ENCODE measurements around the gene IMMP2L. TPM values are rescaled to one million over a fixed set of nuclear protein-coding genes. Genes with fewer than 3 reads are reported as not detected.

Gene IMMP2L
- total RNA-seq, 4 donors from 2014 or later: 13.5 to 23.7 (median 18.3) TPM

- Histone ChIP-seq H3K9me3 (no peaks in the 10 kb centered on the region), H3K27me3 (no peaks in the 10 kb centered on the region), H3K4me1 (peaks cover 0 to 56% (median 2%) of the 10 kb centered on the region in 4 donors), H3K4me3 (no peak overlapping the region), H3K36me3 (no peaks in the 10 kb centered on the region), H3K27ac (peak overlapping the region in 2 of 4 donors; percentile 39 to 74)
- TF ChIP-seq EP300 (IDR thresholded peaks at IDR 0.05) (no peak), POLR2A (IDR thresholded peaks at IDR 0.05) (no peak), CTCF (IDR thresholded peaks at IDR 0.05) (no peak)
- DNase-seq (ENCODE audit: low spot score in 2 of 2): no peak
- 75 to 77% methylated on average over 3 of the region's 3 CpGs for WGBS, 2 donors
Observed at GRCh38 chr7:111384065-111384891, 178.0 kb downstream of the IMMP2L start.

GRCh38 chr7:111383133-111383532 lies 179.2 kb downstream of the IMMP2L start:
- H3K4me3 ChIP-seq: no peak overlapping the region
- peaks cover 0 to 51% (median 2%) of the 10 kb centered on the region in 4 donors for H3K4me1 ChIP-seq
- DNase-seq (ENCODE audit: low spot score in 2 of 2): no peak
- 93 to 98% methylated on average over 3 of the region's 3 CpGs for WGBS, 2 donors
- TF ChIP-seq CTCF (IDR thresholded peaks at IDR 0.05): no peak
- TF ChIP-seq POLR2A (IDR thresholded peaks at IDR 0.05): no peak
- no peak for TF ChIP-seq EP300 (IDR thresholded peaks at IDR 0.05)
- no peaks in the 10 kb centered on the region for H3K27me3 ChIP-seq
- peak overlapping the region in 1 of 4 donors; percentile 4 for H3K27ac ChIP-seq
- H3K36me3 ChIP-seq: no peaks in the 10 kb centered on the region
- no peaks in the 10 kb centered on the region for H3K9me3 ChIP-seq

- no peak for DNase-seq (ENCODE audit: low spot score in 2 of 2)
- no peaks in the 10 kb centered on the region for H3K27me3 ChIP-seq
- H3K4me3 ChIP-seq: no peak overlapping the region
- H3K36me3 ChIP-seq: no peaks in the 10 kb centered on the region
- 96 to 98% methylated on average over 2 of the region's 2 CpGs for WGBS, 2 donors
- TF ChIP-seq EP300 (IDR thresholded peaks at IDR 0.05) (no peak), CTCF (IDR thresholded peaks at IDR 0.05) (no peak), POLR2A (IDR thresholded peaks at IDR 0.05) (no peak)
- peak overlapping the region in 1 of 4 donors; percentile 4 for H3K27ac ChIP-seq
- peaks cover 0 to 39% (median 2%) of the 10 kb centered on the region in 4 donors for H3K4me1 ChIP-seq
- no peaks in the 10 kb centered on the region for H3K9me3 ChIP-seq
Observed at GRCh38 chr7:111381590-111381989, 180.7 kb downstream of the IMMP2L start.

- TF ChIP-seq EP300 (IDR thresholded peaks at IDR 0.05) (no peak), CTCF (IDR thresholded peaks at IDR 0.05) (no peak), POLR2A (IDR thresholded peaks at IDR 0.05) (no peak)
- H3K36me3 ChIP-seq: no peaks in the 10 kb centered on the region
- peaks cover 0 to 39% (median 2%) of the 10 kb centered on the region in 4 donors for H3K4me1 ChIP-seq
- no peak overlapping the region for H3K27ac ChIP-seq
- H3K9me3 ChIP-seq: no peaks in the 10 kb centered on the region
- 76 to 78% methylated on average over 4 of the region's 4 CpGs for WGBS, 2 donors
- DNase-seq (ENCODE audit: low spot score in 2 of 2): no peak
- no peak overlapping the region for H3K4me3 ChIP-seq
- no peaks in the 10 kb centered on the region for H3K27me3 ChIP-seq
Observed at GRCh38 chr7:111380945-111381344, 181.3 kb downstream of the IMMP2L start.

GRCh38 chr7:111374027-111374426 lies 188.3 kb downstream of the IMMP2L start:
- Histone ChIP-seq H3K4me3 (no peak overlapping the region), H3K9me3 (no peaks in the 10 kb centered on the region), H3K27me3 (no peaks in the 10 kb centered on the region), H3K36me3 (no peaks in the 10 kb centered on the region), H3K4me1 (no peaks in the 10 kb centered on the region), H3K27ac (no peak overlapping the region)
- DNase-seq (ENCODE audit: low spot score in 2 of 2): no peak
- no peak for TF ChIP-seq CTCF (IDR thresholded peaks at IDR 0.05)
